ENCODE data around the gene RBM5.

Gene RBM5

GRCh38 chr3:50121072-50122032 lies 32.6 kb downstream of the RBM5 start:
- DNase-seq (ENCODE audit: low spot score) = peak; percentile 66

GRCh38 chr3:50122071-50122470 lies 33.4 kb downstream of the RBM5 start:
- no peak for DNase-seq (ENCODE audit: low spot score)

GRCh38 chr3:50122661-50123391 lies 34.1 kb downstream of the RBM5 start:
- no peak for DNase-seq (ENCODE audit: low spot score)

GRCh38 chr3:50123394-50124051 lies 34.8 kb downstream of the RBM5 start:
- DNase-seq (ENCODE audit: low spot score) = no peak

GRCh38 chr3:50124052-50124799 lies 35.5 kb downstream of the RBM5 start:
- DNase-seq (ENCODE audit: low spot score) = no peak

- no peak for DNase-seq (ENCODE audit: low spot score)
Measured at GRCh38 chr3:50124800-50125178, 36.1 kb downstream of the RBM5 start.

GRCh38 chr3:50125541-50126286 lies 37.0 kb downstream of the RBM5 start:
- no peak for DNase-seq (ENCODE audit: low spot score)

GRCh38 chr3:50126287-50127211 lies 37.8 kb downstream of the RBM5 start:
- DNase-seq (ENCODE audit: low spot score) = no peak

GRCh38 chr3:50127251-50127691 lies 38.6 kb downstream of the RBM5 start:
- no peak for DNase-seq (ENCODE audit: low spot score)

- no peak for DNase-seq (ENCODE audit: low spot score)
Measured at GRCh38 chr3:50128001-50128400, 39.3 kb downstream of the RBM5 start.

- no peak for DNase-seq (ENCODE audit: low spot score)
Measured at GRCh38 chr3:50130436-50130835, 41.7 kb downstream of the RBM5 start.

- DNase-seq (ENCODE audit: low spot score) = no peak
Measured at GRCh38 chr3:50132421-50133282, 43.9 kb downstream of the RBM5 start.

GRCh38 chr3:50133283-50133615 lies 44.5 kb downstream of the RBM5 start:
- DNase-seq (ENCODE audit: low spot score) = no peak

GRCh38 chr3:50134367-50134766 lies 45.6 kb downstream of the RBM5 start:
- DNase-seq (ENCODE audit: low spot score) = no peak

- DNase-seq (ENCODE audit: low spot score) = no peak
Measured at GRCh38 chr3:50135964-50136363, 47.2 kb downstream of the RBM5 start.

GRCh38 chr3:50136714-50137405 lies 48.1 kb downstream of the RBM5 start:
- no peak for DNase-seq (ENCODE audit: low spot score)

- DNase-seq (ENCODE audit: low spot score) = no peak
Measured at GRCh38 chr3:50137531-50137930, 48.8 kb downstream of the RBM5 start.
